Measurements from ENCODE around the gene KREMEN1. TPM values are rescaled to one million over a fixed set of nuclear protein-coding genes. Genes with fewer than 3 reads are reported as not detected.

KREMEN1 gene
- total RNA-seq, 1 experiment from 2014 or later, result 5.8 TPM

GRCh38 chr22:29105468-29105867, 32.6 kb downstream of the KREMEN1 start (continued):
- TF ChIP-seq RELA (CRISPR knock-in tag; IDR thresholded peaks at IDR 0.05; ENCODE audit: borderline replicate concordance) (no peak), TP53 (CRISPR knock-in tag; IDR thresholded peaks at IDR 0.05) (no peak), GABPB1 (CRISPR knock-in tag; IDR thresholded peaks at IDR 0.05) (no peak), OVOL2 (CRISPR knock-in tag; IDR thresholded peaks at IDR 0.05; ENCODE audit: borderline replicate concordance) (no peak), AR (CRISPR knock-in tag; IDR thresholded peaks at IDR 0.05) (no peak), ATF2 (CRISPR knock-in tag; IDR thresholded peaks at IDR 0.05; ENCODE audit: borderline replicate concordance, low read depth) (no peak), ATF3 (CRISPR knock-in tag; conservative IDR thresholded peaks at IDR 0.05) (no peak), FOXP1 (CRISPR knock-in tag; IDR thresholded peaks at IDR 0.05; ENCODE audit: borderline replicate concordance) (no peak), ETV6 (CRISPR knock-in tag; IDR thresholded peaks at IDR 0.05) (no peak)
- TF ChIP-seq, protein P1, sequence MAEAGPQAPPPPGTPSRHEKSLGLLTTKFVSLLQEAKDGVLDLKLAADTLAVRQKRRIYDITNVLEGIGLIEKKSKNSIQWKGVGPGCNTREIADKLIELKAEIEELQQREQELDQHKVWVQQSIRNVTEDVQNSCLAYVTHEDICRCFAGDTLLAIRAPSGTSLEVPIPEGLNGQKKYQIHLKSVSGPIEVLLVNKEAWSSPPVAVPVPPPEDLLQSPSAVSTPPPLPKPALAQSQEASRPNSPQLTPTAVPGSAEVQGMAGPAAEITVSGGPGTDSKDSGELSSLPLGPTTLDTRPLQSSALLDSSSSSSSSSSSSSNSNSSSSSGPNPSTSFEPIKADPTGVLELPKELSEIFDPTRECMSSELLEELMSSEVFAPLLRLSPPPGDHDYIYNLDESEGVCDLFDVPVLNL (CRISPR knock-in tag; IDR thresholded peaks at IDR 0.05; ENCODE audit: borderline replicate concordance, low read depth), result no peak

GRCh38 chr22:29106839-29107238, 34.0 kb downstream of the KREMEN1 start:
- DNase-seq (ENCODE audit: low spot score) (no peak), ATAC-seq (no peak)
- Mint-ChIP-seq H3K4me1 (peaks cover 7% of the 10 kb centered on the region; the same call in 1 of the 2 replicates), H3K4me3 (no peak overlapping the region), H3K27ac (no peak overlapping the region), H3K9me3 (peaks cover 2% of the 10 kb centered on the region; the same call in 1 of the 2 replicates), H3K27me3 (ENCODE audit: low read depth) (no peaks in the 10 kb centered on the region), H3K36me3 (no peaks in the 10 kb centered on the region)
- ChIA-PET POLR2A (interaction anchor here (0.7 kb wide), 1 partner anchor 78 kb away, joined by 4 read pairs; no protein-coding TSS in a partner anchor), CTCF (interaction anchor here (0.6 to 3.5 kb wide), 4 partner anchors 25 to 251 kb away, joined by 3 to 12 read pairs (median 8); no protein-coding TSS in a partner anchor)
- TF ChIP-seq FOXK1 (CRISPR knock-in tag; IDR thresholded peaks at IDR 0.05) (no peak), ZNF423 (CRISPR knock-in tag; IDR thresholded peaks at IDR 0.05) (peak; percentile 69)

DNA sequence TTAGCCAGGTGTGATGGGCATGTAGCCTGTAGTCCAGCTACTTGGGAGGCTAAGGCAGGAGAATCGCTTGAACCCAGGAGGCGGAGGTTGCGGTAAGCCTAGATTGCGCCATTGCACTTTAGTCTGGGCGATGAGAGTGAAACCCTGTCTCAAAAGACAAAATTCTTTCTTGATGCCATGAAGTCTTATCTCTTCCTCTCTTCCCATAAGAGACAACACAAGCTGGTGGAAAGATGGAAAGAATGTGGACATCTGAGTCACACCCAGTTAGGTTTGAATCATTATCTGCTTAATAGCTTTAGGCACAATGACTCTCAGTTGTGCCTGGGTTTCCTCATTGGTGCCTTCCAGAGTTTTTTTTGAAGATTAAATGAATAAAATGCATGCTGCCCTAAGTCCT, 35.3 kb downstream of the KREMEN1 start:
- no peak overlapping the region for H3K27ac Mint-ChIP-seq
- peaks cover 2% of the 10 kb centered on the region; the same call in 1 of the 2 replicates for H3K9me3 Mint-ChIP-seq
- H3K4me1 Mint-ChIP-seq, result peaks cover 6% of the 10 kb centered on the region; the same call in 1 of the 2 replicates
- ATAC-seq (no peak), DNase-seq (ENCODE audit: low spot score) (no peak)
- no peak overlapping the region for H3K4me3 Mint-ChIP-seq
- H3K36me3 Mint-ChIP-seq, result no peaks in the 10 kb centered on the region
- TF ChIP-seq, protein P2, sequence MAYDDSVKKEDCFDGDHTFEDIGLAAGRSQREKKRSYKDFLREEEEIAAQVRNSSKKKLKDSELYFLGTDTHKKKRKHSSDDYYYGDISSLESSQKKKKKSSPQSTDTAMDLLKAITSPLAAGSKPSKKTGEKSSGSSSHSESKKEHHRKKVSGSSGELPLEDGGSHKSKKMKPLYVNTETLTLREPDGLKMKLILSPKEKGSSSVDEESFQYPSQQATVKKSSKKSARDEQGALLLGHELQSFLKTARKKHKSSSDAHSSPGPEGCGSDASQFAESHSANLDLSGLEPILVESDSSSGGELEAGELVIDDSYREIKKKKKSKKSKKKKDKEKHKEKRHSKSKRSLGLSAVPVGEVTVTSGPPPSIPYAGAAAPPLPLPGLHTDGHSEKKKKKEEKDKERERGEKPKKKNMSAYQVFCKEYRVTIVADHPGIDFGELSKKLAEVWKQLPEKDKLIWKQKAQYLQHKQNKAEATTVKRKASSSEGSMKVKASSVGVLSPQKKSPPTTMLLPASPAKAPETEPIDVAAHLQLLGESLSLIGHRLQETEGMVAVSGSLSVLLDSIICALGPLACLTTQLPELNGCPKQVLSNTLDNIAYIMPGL (CRISPR knock-in tag; IDR thresholded peaks at IDR 0.05), result no peak
- no peak for TF ChIP-seq CREM (CRISPR knock-in tag; IDR thresholded peaks at IDR 0.05)
- POLR2A ChIA-PET, result no interaction called here
- CTCF ChIA-PET, result interaction anchor here (3.5 kb wide), 1 partner anchor 46 kb away, joined by 11 read pairs; no protein-coding TSS in a partner anchor
- no peaks in the 10 kb centered on the region for H3K27me3 Mint-ChIP-seq (ENCODE audit: low read depth)

All from WTC11 (cell line).